ENCODE results near the gene LRFN3.

GRCh38 chr19:35949131-35949530 is 13.0 kb downstream of the LRFN3 start:
- TF ChIP-seq POLR2A (IDR thresholded peaks at IDR 0.05) (no peak), CTCF (IDR thresholded peaks at IDR 0.05) (no peak)
